ENCODE data around the gene ALG5.

- TF ChIP-seq CTCF (IDR thresholded peaks at IDR 0.05), result no peak
- no peak for TF ChIP-seq POLR2A (IDR thresholded peaks at IDR 0.05)
Observed at GRCh38 chr13:36973009-36973408, 26.1 kb downstream of the ALG5 start.
